Sigmoid colon (tissue), 3 donors: ENCODE data around the gene CFAP91.

Source experiments
- CTCF ChIP-seq, 4 experiments: fragments of 450-650 bp in 3 of 4; fragments of 200-600 bp in 1 of 4; IDR thresholded peaks; one replicate each; pipeline ENCODE4 v1.5.1; 2016 to 2019; ENCODE audit warnings: antibody characterized with exemption in 4 of 4, mild to moderate bottlenecking in 3 of 4, moderate library complexity in 2 of 4
- POLR2A ChIP-seq, 2 donors: fragments of 450-650 bp; IDR thresholded peaks; one replicate each; pipeline ENCODE4 v1.6.1; 2016; ENCODE audit warnings: antibody characterized with exemption in 2 of 2, mild to moderate bottlenecking in 2 of 2, moderate library complexity in 2 of 2

- TF ChIP-seq POLR2A (IDR thresholded peaks at IDR 0.05) (no peak), CTCF (IDR thresholded peaks at IDR 0.05) (no peak)
Measured at GRCh38 chr3:119659606-119660291, 43.1 kb upstream of the CFAP91 start.
